CD4-positive, CD25-positive, alpha-beta regulatory T cell (primary cell): ENCODE data around the gene POLR1C. TPM values are rescaled to one million over a fixed set of nuclear protein-coding genes. Genes with fewer than 3 reads are reported as not detected.
"Not testable (repeated sequence)": the region's sequence is repeated elsewhere in the genome, so short reads cannot be mapped to it uniquely, and the experiment has no call there.

Source experiments
- ATAC-seq, 2 donors: fragments of 150-1000 bp; cut with Tn5 transposase; one replicate each; pipeline ENCODE4 v1.10.0; 2021; ENCODE audit warnings: low read depth in 2 of 2, moderate number of reproducible peaks in 2 of 2, moderate library complexity in 1 of 2
- DNase-seq, 3 donors: peaks; one replicate each; pipeline versions ENCODE4 v3.0.0 to v3.0.0-alpha.2; 2012 to 2022; ENCODE audit warnings: mixed read lengths in 1 of 3
- H3K27ac ChIP-seq: one replicate; pipeline ENCODE4 v1.7.0; 2013; ENCODE audit warnings: mild to moderate bottlenecking, low read length; ENCODE audit not compliant: insufficient read depth, poor library complexity, severe bottlenecking
- H3K27me3 ChIP-seq: one replicate; pipeline ENCODE4 v1.7.0; 2013; ENCODE audit warnings: low read length; ENCODE audit not compliant: control insufficient read depth, insufficient read depth
- H3K36me3 ChIP-seq: one replicate; pipeline ENCODE4 v1.7.0; 2013; ENCODE audit warnings: mild to moderate bottlenecking, low read length, moderate library complexity; ENCODE audit not compliant: control insufficient read depth, insufficient read depth
- H3K4me1 ChIP-seq: 2 replicates; pipeline ENCODE4 v1.7.0; 2013; ENCODE audit warnings: mild to moderate bottlenecking, low read length; ENCODE audit not compliant: insufficient read depth, control insufficient read depth, poor library complexity, severe bottlenecking
- H3K4me3 ChIP-seq: one replicate; pipeline ENCODE4 v1.7.0; 2013; ENCODE audit warnings: low read depth, mild to moderate bottlenecking, low read length, moderate library complexity
- H3K9me3 ChIP-seq, 2 experiments: 1 replicate in 1 of 2; 2 replicates in 1 of 2; pipeline ENCODE4 v1.7.0; 2013; ENCODE audit warnings: low read length in 2 of 2, mild to moderate bottlenecking in 1 of 2, moderate library complexity in 1 of 2; ENCODE audit not compliant: control insufficient read depth in 2 of 2
- H3K27ac Mint-ChIP-seq, 3 donors: one replicate each; pipeline ENCODE4 v1.8.0; 2020 to 2022; ENCODE audit warnings: mild to moderate bottlenecking in 3 of 3, mixed read lengths in 3 of 3, moderate library complexity in 2 of 3
- H3K27me3 Mint-ChIP-seq: one replicate; pipeline ENCODE4 v1.8.0; 2022; ENCODE audit warnings: mild to moderate bottlenecking, mixed read lengths
- H3K36me3 Mint-ChIP-seq: one replicate; pipeline ENCODE4 v1.8.0; 2020; ENCODE audit warnings: mixed read lengths
- H3K4me1 Mint-ChIP-seq, 4 donors: one replicate each; pipeline ENCODE4 v1.8.0; 2020 to 2022; ENCODE audit warnings: mixed read lengths in 4 of 4, mild to moderate bottlenecking in 1 of 4
- H3K4me3 Mint-ChIP-seq, 4 donors: one replicate each; pipeline ENCODE4 v1.8.0; 2020 to 2022; ENCODE audit warnings: mild to moderate bottlenecking in 4 of 4, mixed read lengths in 4 of 4, moderate library complexity in 3 of 4
- H3K9me3 Mint-ChIP-seq, 7 donors: one replicate each; pipeline ENCODE4 v1.8.0; 2020 to 2022; ENCODE audit warnings: mixed read lengths in 7 of 7, mild to moderate bottlenecking in 3 of 7, moderate library complexity in 2 of 7
- polyA plus RNA-seq, 4 donors: library from polyadenylated mRNA; unstranded; fragments of 300-500 nt; fragmentation: Illumina TruSeq; gene quantifications; one replicate each; pipeline ENCODE4 v1.2.3, GENCODE V29; 2021
- total RNA-seq: library from RNA; stranded (reverse); gene quantifications from one replicate; pipeline ENCODE4 v1.2.3, GENCODE V29; 2022

Gene POLR1C
- total and polyA plus RNA-seq, 5 donors from 2014 or later: 8.4 to 26.8 (median 14.4) TPM

GRCh38 chr6:43557620-43558019 lies 40.7 kb downstream of the POLR1C start:
- H3K27ac Mint-ChIP-seq, ATAC-seq, H3K4me1 ChIP-seq, H3K4me3 ChIP-seq, H3K4me1 Mint-ChIP-seq, H3K27me3 Mint-ChIP-seq, H3K9me3 ChIP-seq, H3K9me3 Mint-ChIP-seq, H3K4me3 Mint-ChIP-seq, H3K27me3 ChIP-seq, H3K27ac ChIP-seq, DNase-seq: not testable (repeated sequence)
- peaks cover 84% of the 10 kb centered on the region for H3K36me3 ChIP-seq
- H3K36me3 Mint-ChIP-seq: peaks cover 59% of the 10 kb centered on the region

- H3K27me3 Mint-ChIP-seq: no peaks in the 10 kb centered on the region
- H3K4me1 Mint-ChIP-seq: no peaks in the 10 kb centered on the region
- Histone ChIP-seq H3K4me1 (no peaks in the 10 kb centered on the region), H3K27ac (no peak overlapping the region), H3K4me3 (no peak overlapping the region), H3K27me3 (no peaks in the 10 kb centered on the region), H3K36me3 (peaks cover 86% of the 10 kb centered on the region), H3K9me3 (no peaks in the 10 kb centered on the region)
- ATAC-seq (no peak), DNase-seq (no peak)
- H3K9me3 Mint-ChIP-seq: no peaks in the 10 kb centered on the region
- H3K36me3 Mint-ChIP-seq: peaks cover 48% of the 10 kb centered on the region
- H3K27ac Mint-ChIP-seq: peak overlapping the region in 1 of 3 donors; percentile 21
- no peak overlapping the region for H3K4me3 Mint-ChIP-seq
Measured at GRCh38 chr6:43559328-43559727, 42.4 kb downstream of the POLR1C start.

GRCh38 chr6:43570876-43571441 lies 54.1 kb downstream of the POLR1C start:
- peaks cover 15 to 16% (median 16%) of the 10 kb centered on the region in 4 donors for H3K4me1 Mint-ChIP-seq
- H3K4me3 ChIP-seq: no peak overlapping the region
- peaks cover 64% of the 10 kb centered on the region for H3K36me3 ChIP-seq
- H3K4me3 Mint-ChIP-seq: peak overlapping the region in 2 of 4 donors; percentile 19 to 78
- H3K9me3 ChIP-seq: no peaks in the 10 kb centered on the region
- no peaks in the 10 kb centered on the region for H3K27me3 ChIP-seq
- H3K27ac ChIP-seq: no peak overlapping the region
- H3K4me1 ChIP-seq: peaks cover 15% of the 10 kb centered on the region
- DNase-seq (peak in 1 of 3 donors; percentile 54), ATAC-seq (no peak)
- peak overlapping the region in 2 of 3 donors; percentile 4 to 72 for H3K27ac Mint-ChIP-seq
- H3K9me3 Mint-ChIP-seq: no peaks in the 10 kb centered on the region
- peaks cover 24% of the 10 kb centered on the region for H3K36me3 Mint-ChIP-seq
- peaks cover 4% of the 10 kb centered on the region for H3K27me3 Mint-ChIP-seq

Other genes starting within 250 kb of the POLR1C start
- not detected for gene SLC22A7, start 218.8 kb upstream of the POLR1C start, total RNA-seq
- not detected for gene SLC22A7, start 218.8 kb upstream of the POLR1C start, polyA plus RNA-seq
- gene CRIP3, start 208.3 kb upstream of the POLR1C start, total RNA-seq: 3.8 TPM
- under 1 TPM in 1 of 4 donors, not detected in 3; 0.35 TPM for gene CRIP3, start 208.3 kb upstream of the POLR1C start, polyA plus RNA-seq
- 32.9 TPM for gene ZNF318, start 147.4 kb upstream of the POLR1C start, total RNA-seq
- 1 to 10 TPM; 4.3 to 6.3 (median 5.6) TPM for gene ZNF318, start 147.4 kb upstream of the POLR1C start, polyA plus RNA-seq
- gene ABCC10, start 89.5 kb upstream of the POLR1C start, total RNA-seq: 81.7 TPM
- gene ABCC10, start 89.5 kb upstream of the POLR1C start, polyA plus RNA-seq: 10 to 100 TPM; 17.9 to 23.3 (median 18.5) TPM
- gene DLK2, start 61.5 kb upstream of the POLR1C start, total RNA-seq: 0.76 TPM
- gene DLK2, start 61.5 kb upstream of the POLR1C start, polyA plus RNA-seq: under 1 TPM in 3 of 4 donors, not detected in 1; 0.20 to 0.87 (median 0.70) TPM
- gene TJAP1, start 39.5 kb upstream of the POLR1C start, total RNA-seq: 36.3 TPM
- 1 to 10 TPM; 5.5 to 9.5 (median 6.6) TPM for gene TJAP1, start 39.5 kb upstream of the POLR1C start, polyA plus RNA-seq
- 0.30 TPM for gene LRRC73, start 6.7 kb upstream of the POLR1C start, total RNA-seq
- gene LRRC73, start 6.7 kb upstream of the POLR1C start, polyA plus RNA-seq: not detected
- 59.2 TPM for gene YIPF3, start 163 bp upstream of the POLR1C start, total RNA-seq
- gene YIPF3, start 163 bp upstream of the POLR1C start, polyA plus RNA-seq: 100 to 1,000 TPM; 101 to 135 (median 117) TPM
- gene XPO5, start 58.9 kb downstream of the POLR1C start, total RNA-seq: 56.8 TPM
- gene XPO5, start 58.9 kb downstream of the POLR1C start, polyA plus RNA-seq: 10 to 100 TPM in 1 of 4 donors, 1 to 10 TPM in 3; 5.5 to 10.9 (median 8.1) TPM
- gene POLH, start 59.1 kb downstream of the POLR1C start, total RNA-seq: 13.9 TPM
- 10 to 100 TPM; 10.4 to 14.7 (median 10.8) TPM for gene POLH, start 59.1 kb downstream of the POLR1C start, polyA plus RNA-seq
- 49.9 TPM for gene GTPBP2, start 112.2 kb downstream of the POLR1C start, total RNA-seq
- 1 to 10 TPM; 1.5 to 4.0 (median 2.3) TPM for gene GTPBP2, start 112.2 kb downstream of the POLR1C start, polyA plus RNA-seq
- 24.8 TPM for gene MAD2L1BP, start 118.8 kb downstream of the POLR1C start, total RNA-seq
- 10 to 100 TPM; 28.9 to 38.6 (median 32.1) TPM for gene MAD2L1BP, start 118.8 kb downstream of the POLR1C start, polyA plus RNA-seq
- 0.15 TPM for gene RSPH9, start 127.9 kb downstream of the POLR1C start, total RNA-seq
- gene RSPH9, start 127.9 kb downstream of the POLR1C start, polyA plus RNA-seq: 1 to 10 TPM in 1 of 4 donors, under 1 TPM in 3; 0.76 to 1.4 (median 0.95) TPM
- gene MRPS18A, start 170.7 kb downstream of the POLR1C start, total RNA-seq: 24.3 TPM
- gene MRPS18A, start 170.7 kb downstream of the POLR1C start, polyA plus RNA-seq: 10 to 100 TPM; 65.0 to 73.8 (median 70.4) TPM